ENCODE measurements around the gene LUZP1. TPM values are rescaled to one million over a fixed set of nuclear protein-coding genes. Genes with fewer than 3 reads are reported as not detected.
A peak's percentile ranks its signal among the peaks of the same experiment; 100 is the strongest.

LUZP1 gene
- total RNA-seq, 1 experiment from 2014 or later: 22.4 TPM

DNA sequence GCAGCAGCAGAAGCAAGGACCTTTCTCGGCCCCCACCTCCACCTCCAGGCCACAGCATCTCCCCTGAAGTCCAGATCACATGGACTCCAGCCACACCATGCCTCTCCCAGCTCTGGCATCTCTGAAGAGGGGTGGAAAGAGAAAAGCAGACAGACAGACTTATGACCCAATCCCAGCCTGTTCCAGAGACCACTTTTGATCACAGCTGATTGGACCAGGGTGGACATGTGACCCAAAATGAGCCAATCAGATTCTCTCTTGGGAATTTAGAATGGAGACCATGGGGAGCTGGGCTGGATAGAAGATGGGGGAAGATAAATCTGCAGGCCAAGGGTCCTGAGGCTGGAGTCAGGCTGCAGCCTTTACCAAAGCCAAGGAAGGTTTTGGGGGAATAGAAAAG lies 32.2 kb upstream of the LUZP1 start:
- no peak overlapping the region for H3K4me2 ChIP-seq (ENCODE audit: low read length)
- H3K4me3 ChIP-seq (replicated peaks in 1 of 2; ENCODE audit: low read depth in 1 of 2, low read length in 2 of 2): no peak overlapping the region
- no peak overlapping the region for H3K9ac ChIP-seq (ENCODE audit: low read length)
- RAD21 ChIA-PET (ENCODE audit: low non-redundant PET in 1 of 2, low total read pairs in 2 of 2, uncharacterized antibody in 2 of 2, unreplicated experiment in 2 of 2): no interaction called here
- H3K27me3 ChIP-seq (ENCODE audit: insufficient read depth, low read length): no peaks in the 10 kb centered on the region
- H3K36me3 ChIP-seq (ENCODE audit: control insufficient read depth in 1 of 2, insufficient read depth in 2 of 2, low read length in 2 of 2): no peaks in the 10 kb centered on the region
- BruUV-seq (replicated peaks): no TSS peak
- ATAC-seq (no peak), DNase-seq (ENCODE audit: low read depth, low spot score) (no peak)
- intact Hi-C loops (cut with micrococcal nuclease): no loop called here
- H3K9me3 ChIP-seq (ENCODE audit: control insufficient read depth in 1 of 2, insufficient read depth in 1 of 2, low read depth in 1 of 2, low read length in 2 of 2): no peaks in the 10 kb centered on the region
- H3K79me2 ChIP-seq (ENCODE audit: insufficient read depth, low read length): no peaks in the 10 kb centered on the region
- CTCF ChIA-PET: interaction anchor here (1.3 kb wide), 1 partner anchor 16 kb away, joined by 3 read pairs; the partner anchor contains the start of gene HTR1D
- no peaks in the 10 kb centered on the region for H4K20me1 ChIP-seq (ENCODE audit: insufficient read depth)
- H3K27ac ChIP-seq (ENCODE audit: low read depth, low read length): no peak overlapping the region
- 0 out of 2 replicates have a peak, but pooled peaks have one; percentile 12 for TF ChIP-seq SP1 (IDR thresholded peaks at IDR 0.05; ENCODE audit: low read depth)
- TF ChIP-seq, protein P1, sequence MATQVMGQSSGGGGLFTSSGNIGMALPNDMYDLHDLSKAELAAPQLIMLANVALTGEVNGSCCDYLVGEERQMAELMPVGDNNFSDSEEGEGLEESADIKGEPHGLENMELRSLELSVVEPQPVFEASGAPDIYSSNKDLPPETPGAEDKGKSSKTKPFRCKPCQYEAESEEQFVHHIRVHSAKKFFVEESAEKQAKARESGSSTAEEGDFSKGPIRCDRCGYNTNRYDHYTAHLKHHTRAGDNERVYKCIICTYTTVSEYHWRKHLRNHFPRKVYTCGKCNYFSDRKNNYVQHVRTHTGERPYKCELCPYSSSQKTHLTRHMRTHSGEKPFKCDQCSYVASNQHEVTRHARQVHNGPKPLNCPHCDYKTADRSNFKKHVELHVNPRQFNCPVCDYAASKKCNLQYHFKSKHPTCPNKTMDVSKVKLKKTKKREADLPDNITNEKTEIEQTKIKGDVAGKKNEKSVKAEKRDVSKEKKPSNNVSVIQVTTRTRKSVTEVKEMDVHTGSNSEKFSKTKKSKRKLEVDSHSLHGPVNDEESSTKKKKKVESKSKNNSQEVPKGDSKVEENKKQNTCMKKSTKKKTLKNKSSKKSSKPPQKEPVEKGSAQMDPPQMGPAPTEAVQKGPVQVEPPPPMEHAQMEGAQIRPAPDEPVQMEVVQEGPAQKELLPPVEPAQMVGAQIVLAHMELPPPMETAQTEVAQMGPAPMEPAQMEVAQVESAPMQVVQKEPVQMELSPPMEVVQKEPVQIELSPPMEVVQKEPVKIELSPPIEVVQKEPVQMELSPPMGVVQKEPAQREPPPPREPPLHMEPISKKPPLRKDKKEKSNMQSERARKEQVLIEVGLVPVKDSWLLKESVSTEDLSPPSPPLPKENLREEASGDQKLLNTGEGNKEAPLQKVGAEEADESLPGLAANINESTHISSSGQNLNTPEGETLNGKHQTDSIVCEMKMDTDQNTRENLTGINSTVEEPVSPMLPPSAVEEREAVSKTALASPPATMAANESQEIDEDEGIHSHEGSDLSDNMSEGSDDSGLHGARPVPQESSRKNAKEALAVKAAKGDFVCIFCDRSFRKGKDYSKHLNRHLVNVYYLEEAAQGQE (IDR thresholded peaks at IDR 0.05; ENCODE audit: low read depth): no peak
- no peaks in the 10 kb centered on the region for H3K9me2 ChIP-seq (ENCODE audit: insufficient read depth)
- POLR2A ChIA-PET: no interaction called here
- peaks cover 24 to 32% of the 10 kb centered on the region in 2 experiments for H3K4me1 ChIP-seq (ENCODE audit: control insufficient read depth in 1 of 2, insufficient read depth in 2 of 2, low read length in 2 of 2)
- H2AFZ ChIP-seq (ENCODE audit: low read depth, low read length, poor library complexity, severe bottlenecking): no peak overlapping the region

DNA sequence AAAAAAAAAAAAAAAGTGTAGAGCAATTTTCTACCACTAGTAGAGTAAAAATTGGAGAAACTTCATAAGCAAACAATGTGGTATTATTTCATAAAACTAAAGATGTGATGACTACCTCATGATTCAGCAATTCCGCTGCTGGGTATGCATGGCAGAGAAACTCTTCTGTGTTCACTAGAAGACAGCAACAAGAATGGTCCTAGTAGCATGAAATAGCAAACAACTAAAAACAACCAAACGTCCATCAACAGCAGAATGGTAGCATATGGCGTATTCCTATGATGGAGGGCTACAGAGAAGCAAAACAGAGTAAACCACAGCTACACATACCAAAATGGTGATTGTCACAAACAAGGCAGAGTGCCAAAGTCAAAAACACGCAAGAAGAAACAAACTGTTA lies 29.7 kb upstream of the LUZP1 start:
- Histone ChIP-seq H3K27ac (ENCODE audit: low read depth, low read length) (peak overlapping the region; percentile 70; the same call in 1 of the 2 replicates), H3K36me3 (ENCODE audit: control insufficient read depth in 1 of 2, insufficient read depth in 2 of 2, low read length in 2 of 2) (0 out of 4 replicates have a peak, but pooled peaks cover 0 to 4% of the 10 kb centered on the region in 2 experiments), H3K4me3 (replicated peaks in 1 of 2; ENCODE audit: low read depth in 1 of 2, low read length in 2 of 2) (peak overlapping the region in 1 of 2 experiments; percentile 38; a peak in 3 of 4 replicates), H3K4me2 (ENCODE audit: low read length) (peak overlapping the region; percentile 70), H3K4me1 (ENCODE audit: control insufficient read depth in 1 of 2, insufficient read depth in 2 of 2, low read length in 2 of 2) (peaks cover 26 to 54% of the 10 kb centered on the region in 2 experiments), H3K9me3 (ENCODE audit: control insufficient read depth in 1 of 2, insufficient read depth in 1 of 2, low read depth in 1 of 2, low read length in 2 of 2) (no peaks in the 10 kb centered on the region), H3K9me2 (ENCODE audit: insufficient read depth) (no peaks in the 10 kb centered on the region), H3K27me3 (ENCODE audit: insufficient read depth, low read length) (no peaks in the 10 kb centered on the region), H2AFZ (ENCODE audit: low read depth, low read length, poor library complexity, severe bottlenecking) (peak overlapping the region; percentile 89), H3K79me2 (ENCODE audit: insufficient read depth, low read length) (no peaks in the 10 kb centered on the region), H4K20me1 (ENCODE audit: insufficient read depth) (no peaks in the 10 kb centered on the region), H3K9ac (ENCODE audit: low read length) (peak overlapping the region; percentile 61)
- ChIA-PET RAD21 (ENCODE audit: low non-redundant PET in 1 of 2, low total read pairs in 2 of 2, uncharacterized antibody in 2 of 2, unreplicated experiment in 2 of 2) (no interaction called here), POLR2A (no interaction called here), CTCF (no interaction called here)
- DNase-seq (ENCODE audit: low read depth, low spot score) (peak; percentile 61), ATAC-seq (peak; percentile 28)
- intact Hi-C loops (cut with micrococcal nuclease): no loop called here
- BruUV-seq (replicated peaks): no TSS peak
- no peak for TF ChIP-seq ELF1 (IDR thresholded peaks at IDR 0.05; ENCODE audit: borderline replicate concordance, low read depth)
- peak; percentile 89 for TF ChIP-seq FOSL1 (IDR thresholded peaks at IDR 0.05; ENCODE audit: low read depth)
- peak; percentile 54; the same call in 1 of the 2 replicates for TF ChIP-seq CEBPB (IDR thresholded peaks at IDR 0.05; ENCODE audit: low read depth)
- TF ChIP-seq CBX3 (IDR thresholded peaks at IDR 0.05; ENCODE audit: low read depth): peak; percentile 52; the same call in 1 of the 2 replicates
- TF ChIP-seq EGR1 (IDR thresholded peaks at IDR 0.05; ENCODE audit: low read depth): 0 out of 2 replicates have a peak, but pooled peaks have one; percentile 21
- TF ChIP-seq SP1 (IDR thresholded peaks at IDR 0.05; ENCODE audit: low read depth): peak; percentile 48
- TF ChIP-seq, protein P2, sequence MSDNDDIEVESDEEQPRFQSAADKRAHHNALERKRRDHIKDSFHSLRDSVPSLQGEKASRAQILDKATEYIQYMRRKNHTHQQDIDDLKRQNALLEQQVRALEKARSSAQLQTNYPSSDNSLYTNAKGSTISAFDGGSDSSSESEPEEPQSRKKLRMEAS (IDR thresholded peaks at IDR 0.05): 0 out of 2 replicates have a peak, but pooled peaks have one; percentile 26
- no peak for TF ChIP-seq RAD21 (IDR thresholded peaks at IDR 0.05; ENCODE audit: low read depth)
- peak; percentile 72 for TF ChIP-seq JUND (IDR thresholded peaks at IDR 0.05)
